Activated gamma-delta T cell treated with Interleukin-2 at 50 U/mL for 16 hours (primary cell): Measurements from ENCODE around the gene LRRC52.
"Not testable (repeated sequence)": the region's sequence is repeated elsewhere in the genome, so short reads cannot be mapped to it uniquely, and the experiment has no call there.

ENCODE experiments used
- DNase-seq: peaks from one replicate; pipeline ENCODE4 v3.0.0-alpha.2; 2020

Gene LRRC52

DNA sequence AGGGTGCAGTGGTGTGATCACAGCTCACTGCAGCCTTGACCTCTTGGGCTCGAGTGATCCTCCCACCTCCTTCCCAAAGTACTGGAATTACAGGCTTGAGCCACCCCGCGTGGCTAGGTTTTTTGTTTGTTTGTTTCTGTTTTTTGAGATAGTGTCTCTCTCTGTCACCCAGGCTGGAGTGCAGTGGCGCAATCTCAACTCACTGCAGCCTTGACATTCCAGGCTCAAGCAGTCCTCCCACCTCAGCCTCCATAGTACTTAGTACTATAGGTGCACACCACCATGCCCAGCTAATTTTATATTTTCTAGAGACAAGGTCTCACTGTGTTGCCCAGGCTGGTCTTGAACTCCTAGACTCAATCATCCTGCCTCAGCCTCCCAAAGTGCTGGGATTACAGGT, 47.6 kb downstream of the LRRC52 start:
- DNase-seq, result not testable (repeated sequence)

- peak; percentile 80 for DNase-seq
These were observed 49.4 kb downstream of the LRRC52 start for GRCh38 chr1:165592945-165593823.

- DNase-seq, result no peak
These were observed 51.6 kb downstream of the LRRC52 start for GRCh38 chr1:165595246-165595938.

GRCh38 chr1:165597883-165598675, 54.3 kb downstream of the LRRC52 start:
- peak; percentile 87 for DNase-seq

GRCh38 chr1:165598676-165599059, 54.9 kb downstream of the LRRC52 start:
- no peak for DNase-seq

- DNase-seq, result no peak
These were observed 57.0 kb downstream of the LRRC52 start for GRCh38 chr1:165600793-165601192.

DNA sequence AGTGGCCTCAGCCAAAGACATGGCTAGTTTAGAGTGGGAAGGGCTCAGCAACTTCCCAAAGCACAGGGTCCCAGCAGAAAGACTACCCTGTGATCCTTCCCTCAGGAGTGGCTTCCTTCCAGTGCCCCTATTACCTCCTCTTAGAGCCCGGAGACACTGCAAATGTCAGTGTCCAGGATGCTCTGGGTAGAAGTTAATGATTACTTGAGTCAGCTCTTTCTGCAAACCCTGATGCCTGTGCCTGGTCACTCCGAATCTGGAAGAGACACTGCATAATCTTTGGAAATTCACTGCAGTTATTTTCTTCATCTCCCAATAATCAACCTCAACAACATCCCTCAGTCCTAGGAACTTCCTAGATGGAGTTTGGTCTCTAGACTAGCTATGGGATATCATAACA, 60.0 kb downstream of the LRRC52 start:
- no peak for DNase-seq

DNA sequence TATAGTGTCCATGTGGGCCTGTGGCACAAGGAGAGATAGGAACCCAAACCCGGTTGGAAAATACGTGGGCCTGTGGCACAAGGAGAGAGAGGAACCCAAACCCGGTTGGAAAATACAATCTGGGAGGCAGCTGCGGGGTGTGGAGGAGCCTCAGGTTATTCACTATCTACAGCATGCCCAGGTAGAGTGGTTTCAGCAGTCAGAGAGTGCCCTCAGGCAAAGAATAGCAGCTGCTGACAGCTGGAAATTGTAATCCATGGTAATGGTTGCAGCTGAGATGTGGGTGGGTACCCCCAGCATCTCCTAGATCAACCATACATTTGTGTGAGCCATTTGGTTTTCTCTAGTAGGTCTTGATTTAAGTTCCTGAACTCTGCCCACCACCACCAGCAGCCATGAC, 61.4 kb downstream of the LRRC52 start:
- no peak for DNase-seq

GRCh38 chr1:165606676-165607075, 62.9 kb downstream of the LRRC52 start:
- not testable (repeated sequence) for DNase-seq

DNA sequence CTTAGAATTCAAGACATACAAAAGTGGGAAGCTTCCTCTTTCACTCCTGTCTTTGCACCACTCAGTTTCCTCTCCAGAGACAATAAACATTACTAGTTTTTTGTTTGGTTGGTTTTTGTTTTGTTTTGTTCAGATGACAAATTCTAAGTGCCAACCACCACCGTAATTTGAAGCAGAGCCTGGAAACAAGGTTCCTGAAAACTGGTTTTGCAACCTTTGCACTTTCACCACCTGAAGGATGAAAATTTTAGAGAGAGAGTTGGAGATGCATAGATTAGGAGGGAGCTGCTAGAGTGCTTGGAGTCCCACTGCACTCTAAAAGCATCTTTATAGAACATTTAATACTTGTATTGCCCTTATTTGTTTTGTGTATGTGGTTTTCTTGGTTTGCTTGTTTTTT, 67.1 kb downstream of the LRRC52 start:
- DNase-seq, result no peak

- DNase-seq, result no peak
These were observed 68.3 kb downstream of the LRRC52 start for GRCh38 chr1:165612062-165612461.
